Adipose tissue (tissue), 3 donors: ENCODE measurements around the gene TMPRSS11F. TPM values are rescaled to one million over a fixed set of nuclear protein-coding genes. Genes with fewer than 3 reads are reported as not detected.
"Not testable (repeated sequence)": the region's sequence is repeated elsewhere in the genome, so short reads cannot be mapped to it uniquely, and the experiment has no call there.

Experiments used
- H3K27ac ChIP-seq: one replicate; pipeline ENCODE4 v1.5.1; 2013; ENCODE audit warnings: low read depth, low read length
- WGBS, 3 donors: extraction: QIAGEN DNeasy Blood & Tissue Kit; methylation state at CpG; one replicate each; pipeline ENCODE4 v1.1.7; 2013; 5-methylcytosine and 5-hydroxymethylcytosine counted together
- polyA plus RNA-seq, 3 donors: library from polyadenylated mRNA; stranded (reverse); fragments of 200-250 nt; gene quantifications; one replicate each; pipeline ENCODE4 v1.2.3, GENCODE V29; 2013
- donor health status: healthy with polysubstance abuse.
- donor health status: Bipolar disorder and iron deficiency.
- donor health status: healthy.

TMPRSS11F gene
- polyA plus RNA-seq: not detected

DNA sequence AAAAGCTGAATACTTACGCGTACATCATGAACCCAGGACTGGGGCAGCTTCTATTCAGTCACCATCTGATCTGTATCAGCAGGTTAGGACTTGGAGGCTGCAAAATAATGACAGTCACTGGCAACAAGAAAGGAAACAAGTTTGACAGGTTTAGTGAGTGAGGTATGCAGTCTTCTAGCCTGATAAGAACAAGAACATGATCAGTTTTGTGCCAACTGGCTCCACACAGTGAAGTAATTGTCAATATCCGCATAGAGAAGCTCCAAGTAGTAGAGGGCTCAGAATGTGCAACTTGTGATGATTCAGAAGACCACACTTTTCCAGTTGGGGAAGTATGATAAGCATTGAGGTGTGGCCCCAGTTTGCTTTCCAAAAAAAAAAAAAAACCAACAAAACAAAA, at the start of gene TMPRSS11F:
TMPRSS11F (minus strand) TSS at position 77 of the 400 bp plus-strand sequence; CDS start at position 28, 49 bp downstream.
- 21 to 85% (median 67%) methylated on average over 3 of the region's 3 CpGs for WGBS, 3 donors

DNA sequence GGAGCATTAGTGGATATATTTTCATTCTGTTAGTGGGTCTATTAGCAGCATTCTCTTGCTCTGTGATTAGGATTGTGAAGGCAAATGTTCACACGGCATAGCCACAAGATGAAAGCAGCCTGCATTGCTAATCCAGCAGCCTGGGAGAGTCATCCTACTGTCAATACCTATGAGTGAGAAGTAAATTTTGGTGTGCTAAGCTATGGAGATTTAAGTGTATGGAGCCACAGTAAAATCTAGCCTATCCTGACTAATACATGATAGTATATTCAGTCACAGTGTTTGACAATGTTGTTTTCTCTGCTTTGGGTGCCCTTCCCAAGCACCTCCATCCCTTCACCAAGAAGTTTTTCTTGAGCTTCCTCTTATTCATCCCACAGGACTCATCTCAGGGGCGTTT, 47.2 kb upstream of the TMPRSS11F start:
- no peak overlapping the region for H3K27ac ChIP-seq
- 36 to 51% (median 49%) methylated on average over 2 of the region's 2 CpGs for WGBS, 3 donors

More for the DNA sequence above, at the start of gene TMPRSS11F:
- no peak within 1 kb of the TSS for H3K27ac ChIP-seq

DNA sequence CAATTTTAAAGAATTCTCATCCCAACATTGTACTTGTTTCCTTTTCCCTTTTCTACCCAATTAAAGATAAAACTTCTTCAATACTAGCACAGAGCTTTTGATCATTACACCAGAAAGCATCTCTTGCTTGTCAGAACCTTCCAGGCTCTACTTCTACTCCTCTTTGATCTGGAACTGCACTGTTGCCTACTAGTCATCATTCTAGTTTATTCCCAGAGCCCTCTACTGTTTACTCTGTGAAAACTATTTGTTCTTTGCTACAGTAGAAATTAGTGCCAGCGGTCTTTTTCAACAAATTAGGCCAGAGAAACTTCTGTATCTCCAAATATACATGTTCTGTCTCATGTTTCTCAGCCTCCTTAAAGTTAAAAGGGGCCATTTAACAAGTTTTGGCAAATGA, 46.8 kb upstream of the TMPRSS11F start:
- no peak overlapping the region for H3K27ac ChIP-seq
- WGBS, 3 donors: 14 to 48% (median 41%) methylated on average over 1 of the region's 1 CpG

GRCh38 chr4:68175562-68176155, 46.0 kb upstream of the TMPRSS11F start:
- 35 to 36% (median 35%) methylated on average over 6 of the region's 6 CpGs for WGBS, 3 donors
- no peak overlapping the region for H3K27ac ChIP-seq

DNA sequence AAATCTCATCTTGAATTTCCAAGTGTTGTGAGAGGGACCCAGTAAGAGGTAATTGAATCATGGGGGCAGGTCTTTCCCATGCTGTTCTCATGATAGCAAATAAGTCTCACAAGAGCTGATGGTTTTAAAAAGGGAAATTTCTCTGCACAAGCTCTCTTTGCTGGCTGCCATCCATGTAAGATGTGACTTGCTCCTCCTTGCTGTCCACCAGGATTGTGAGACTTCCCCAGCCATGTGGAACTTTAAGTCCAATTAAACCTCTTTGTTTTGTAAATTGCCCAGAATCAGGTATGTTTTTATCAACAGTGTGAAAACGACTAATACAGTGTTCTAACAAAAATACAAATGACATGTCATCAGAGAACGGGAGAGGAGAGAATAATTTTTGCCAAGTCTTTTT, 44.7 kb upstream of the TMPRSS11F start:
- H3K27ac ChIP-seq: not testable (repeated sequence)
- WGBS, 3 donors: 52 to 61% (median 55%) methylated on average over 2 of the region's 2 CpGs

DNA sequence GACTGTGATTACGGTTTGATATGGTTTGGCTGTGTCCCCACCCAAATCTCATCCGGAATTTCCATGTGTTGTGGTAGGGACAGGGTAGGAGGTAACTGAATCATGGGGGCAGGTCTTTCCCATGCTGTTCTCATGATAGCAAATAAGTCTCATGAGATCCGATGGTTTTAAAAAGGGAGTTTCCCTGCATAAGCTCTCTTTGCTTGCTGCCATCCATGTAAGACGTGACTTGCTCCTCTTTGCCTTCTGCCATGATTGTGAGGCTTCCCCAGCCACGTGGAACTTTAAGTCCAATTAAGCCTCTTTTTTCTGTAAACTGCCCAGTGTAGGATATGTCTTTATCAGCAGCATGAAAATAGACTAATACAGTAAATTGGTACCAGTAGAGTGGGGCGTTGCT, 42.5 kb upstream of the TMPRSS11F start:
- WGBS, 3 donors: 80 to 86% (median 85%) methylated on average over 6 of the region's 6 CpGs
- H3K27ac ChIP-seq: not testable (repeated sequence)

GRCh38 chr4:68167706-68168105, 38.0 kb upstream of the TMPRSS11F start:
- WGBS, 3 donors: 73 to 84% (median 79%) methylated on average over 3 of the region's 3 CpGs
- no peak overlapping the region for H3K27ac ChIP-seq

- WGBS, 3 donors: 43 to 56% (median 54%) methylated on average over 2 of the region's 2 CpGs
- H3K27ac ChIP-seq: no peak overlapping the region
These were observed 37.5 kb upstream of the TMPRSS11F start for GRCh38 chr4:68167166-68167565.

DNA sequence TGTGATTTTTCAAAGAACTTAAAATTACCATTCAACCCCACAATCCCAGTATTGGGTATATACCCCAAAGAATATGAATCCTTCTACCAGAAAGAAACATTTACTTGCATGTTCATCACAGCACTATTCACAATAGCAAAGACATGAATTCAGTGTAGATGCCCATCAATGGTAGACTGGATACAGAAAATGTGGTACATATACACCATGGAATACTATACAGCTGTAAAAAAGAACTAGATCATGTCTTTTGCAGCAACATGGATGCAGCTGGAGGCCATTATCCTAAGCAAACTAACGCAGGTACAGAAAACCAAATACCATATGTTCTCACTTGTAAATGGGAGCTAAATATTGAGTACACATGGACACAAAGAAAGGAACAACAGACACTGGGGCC, 34.1 kb upstream of the TMPRSS11F start:
- H3K27ac ChIP-seq: no peak overlapping the region
- WGBS, 3 donors: 93 to 97% (median 97%) methylated on average over 1 of the region's 1 CpG

DNA sequence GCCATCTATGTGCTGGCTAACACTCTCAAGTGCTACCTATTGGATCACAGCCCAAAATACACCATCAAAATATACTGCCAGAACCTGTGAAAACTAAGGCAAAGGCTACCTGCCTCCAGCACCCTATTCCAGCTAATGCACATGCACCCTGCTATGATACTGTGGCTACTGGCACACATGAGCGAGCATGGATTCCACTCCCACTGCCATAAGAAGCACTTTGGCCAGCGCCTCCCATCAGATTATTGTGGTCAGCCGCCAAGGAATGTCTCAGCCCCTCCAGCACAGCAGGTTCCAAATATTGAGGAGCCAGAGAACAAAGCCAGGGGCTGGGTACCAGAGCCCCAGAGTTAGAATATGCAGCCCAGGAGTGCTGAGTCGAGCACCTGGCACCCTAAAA, 32.5 kb upstream of the TMPRSS11F start:
- no peak overlapping the region for H3K27ac ChIP-seq
- WGBS, 3 donors: 63 to 81% (median 72%) methylated on average over 4 of the region's 4 CpGs

- no peak overlapping the region for H3K27ac ChIP-seq
- whole genome bisulfite sequencing, 3 donors: 33 to 52% (median 44%) methylated on average over 2 of the region's 2 CpGs
These were observed 22.7 kb upstream of the TMPRSS11F start for GRCh38 chr4:68152411-68152810.

- WGBS, 3 donors: 79 to 83% (median 82%) methylated on average over 3 of the region's 3 CpGs
- no peak overlapping the region for H3K27ac ChIP-seq
These were observed 19.4 kb upstream of the TMPRSS11F start for GRCh38 chr4:68148800-68149685.

DNA sequence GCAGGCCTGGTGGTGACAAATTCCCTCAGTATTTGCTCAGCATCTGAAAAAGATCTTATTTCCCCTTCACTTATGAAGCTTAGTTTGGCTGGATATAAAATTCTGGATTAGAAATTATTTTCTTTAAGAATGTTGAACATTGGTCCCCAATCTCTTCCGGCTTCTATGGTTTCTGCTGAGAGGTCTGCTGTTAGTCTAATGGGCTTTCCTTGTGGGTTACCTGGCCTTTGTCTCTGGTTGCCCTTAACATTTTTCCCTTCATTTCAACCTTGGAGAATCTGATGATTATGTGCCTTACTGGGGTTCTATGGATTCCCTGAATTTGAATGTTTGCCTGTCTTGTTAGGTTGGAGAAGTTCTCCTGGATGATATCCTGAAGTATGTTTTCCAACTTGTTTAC, 17.4 kb upstream of the TMPRSS11F start:
- 96 to 100% (median 97%) methylated on average over 1 of the region's 1 CpG for WGBS, 3 donors
- no peak overlapping the region for H3K27ac ChIP-seq

GRCh38 chr4:68145261-68145660, 15.6 kb upstream of the TMPRSS11F start:
- H3K27ac ChIP-seq: no peak overlapping the region
- 56 to 82% (median 73%) methylated on average over 1 of the region's 1 CpG for WGBS, 3 donors

DNA sequence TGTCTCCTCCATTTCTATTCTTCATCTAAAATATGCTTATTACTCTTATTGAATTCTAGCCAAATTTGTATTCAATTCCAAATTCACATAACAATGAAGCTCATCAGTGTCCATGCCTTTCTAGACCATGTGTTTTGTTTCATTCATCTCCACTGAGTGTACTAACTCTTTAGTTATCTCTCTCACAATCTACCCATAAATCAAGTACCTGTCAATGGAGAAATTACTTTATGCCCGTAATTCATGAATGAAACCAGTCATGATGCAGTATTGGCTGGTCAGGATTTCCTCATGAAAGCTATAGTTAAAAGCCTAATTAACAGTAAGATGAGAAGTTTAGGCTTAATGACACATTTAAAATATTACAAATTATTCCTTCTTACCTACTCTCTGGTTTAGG, 12.2 kb upstream of the TMPRSS11F start:
- H3K27ac ChIP-seq: no peak overlapping the region
- 17 to 36% (median 22%) methylated on average over 1 of the region's 1 CpG for WGBS, 3 donors

DNA sequence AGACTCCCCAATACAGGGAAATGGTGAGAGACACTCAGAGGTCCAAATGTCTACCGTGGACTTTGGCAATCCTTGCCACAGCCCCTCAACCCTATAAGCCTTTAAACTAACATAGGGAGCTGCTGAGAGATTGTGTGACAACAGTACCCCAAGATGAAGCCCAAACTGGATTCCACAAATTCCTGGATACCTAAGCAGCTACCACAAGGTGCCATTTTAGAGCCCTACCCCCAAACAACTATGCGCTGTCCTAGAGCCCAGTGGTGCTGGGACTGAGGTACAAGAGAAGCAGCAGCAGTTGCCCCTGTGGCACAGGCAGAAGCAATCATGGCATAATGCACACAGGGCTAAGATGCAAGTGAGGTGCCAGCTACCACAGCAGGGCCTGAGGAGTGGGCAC, 2.7 kb upstream of the TMPRSS11F start:
- no peak overlapping the region for H3K27ac ChIP-seq
- WGBS, 3 donors: 77 to 84% (median 77%) methylated on average over 2 of the region's 2 CpGs

DNA sequence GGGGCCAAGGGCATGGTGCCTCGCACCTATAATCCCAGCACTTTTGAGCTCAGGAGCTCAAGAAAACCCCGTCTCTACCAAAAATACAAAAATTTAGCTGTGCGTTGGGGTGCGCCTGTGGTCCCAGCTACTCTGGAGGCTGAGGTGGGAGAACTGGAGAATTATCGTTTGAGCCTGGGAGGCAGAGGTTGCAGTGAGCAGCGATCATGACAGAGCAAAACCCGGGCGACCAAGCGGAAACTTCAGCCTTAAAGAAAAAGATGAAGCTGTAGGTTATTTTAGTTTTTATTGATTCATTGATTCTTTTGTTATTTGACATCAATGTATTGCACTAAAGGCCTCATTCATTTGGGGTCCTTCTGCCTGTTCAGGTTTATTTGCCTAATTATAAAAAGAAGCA, 5.4 kb downstream of the TMPRSS11F start:
- H3K27ac ChIP-seq: no peak overlapping the region
- 90 to 96% (median 95%) methylated on average over 9 of the region's 9 CpGs for WGBS, 3 donors

DNA sequence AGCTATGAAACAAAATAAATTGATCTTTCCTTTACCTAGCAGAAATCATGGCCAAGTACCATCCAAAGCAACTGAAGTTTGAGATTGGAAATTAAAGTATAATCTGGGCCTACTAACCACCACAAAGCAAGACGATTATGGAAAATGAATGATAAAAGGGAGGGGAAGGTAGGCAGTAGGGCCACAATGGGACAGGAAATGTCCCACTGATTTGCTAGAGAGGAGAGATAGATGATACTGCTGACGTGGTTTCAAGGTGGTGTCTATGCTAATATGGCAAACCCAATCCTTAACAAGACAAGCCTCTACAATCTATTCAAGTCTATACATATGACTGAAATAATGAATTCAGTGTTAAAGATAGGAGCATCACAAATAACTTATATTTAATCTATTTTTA, 6.1 kb downstream of the TMPRSS11F start:
- WGBS, 3 donors: 63 to 74% (median 65%) methylated on average over 2 of the region's 2 CpGs

DNA sequence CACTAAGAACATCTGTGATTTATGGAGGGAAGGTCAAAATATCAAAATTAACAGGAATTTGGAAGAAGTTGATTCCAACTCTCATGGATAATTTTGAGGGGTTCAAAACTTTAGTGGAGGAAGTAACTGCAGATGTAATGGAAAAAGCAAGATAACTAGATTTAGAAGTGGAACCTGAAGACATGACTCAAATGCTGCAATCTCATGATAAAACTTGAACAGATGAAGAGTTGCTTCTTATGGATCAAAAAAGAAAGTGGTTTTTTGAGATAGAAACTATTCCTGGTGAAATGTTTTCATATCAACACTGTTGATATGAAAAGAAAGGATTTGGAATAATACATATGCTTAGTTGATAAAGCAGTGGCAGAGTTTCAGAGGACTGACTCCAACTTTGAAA, 9.7 kb downstream of the TMPRSS11F start:
- no peak overlapping the region for H3K27ac ChIP-seq

More for the DNA sequence above, 6.1 kb downstream of the TMPRSS11F start:
- H3K27ac ChIP-seq: no peak overlapping the region

GRCh38 chr4:68110441-68110840, 19.2 kb downstream of the TMPRSS11F start:
- WGBS, 3 donors: 88 to 93% (median 88%) methylated on average over 1 of the region's 1 CpG
- no peak overlapping the region for H3K27ac ChIP-seq
